ENCODE data around the gene TMUB1. TPM values are rescaled to one million over a fixed set of nuclear protein-coding genes. Genes with fewer than 3 reads are reported as not detected.

Gene TMUB1
- total and polyA plus RNA-seq, 10 donors: 27.1 to 73.4 (median 39.4) TPM

DNA sequence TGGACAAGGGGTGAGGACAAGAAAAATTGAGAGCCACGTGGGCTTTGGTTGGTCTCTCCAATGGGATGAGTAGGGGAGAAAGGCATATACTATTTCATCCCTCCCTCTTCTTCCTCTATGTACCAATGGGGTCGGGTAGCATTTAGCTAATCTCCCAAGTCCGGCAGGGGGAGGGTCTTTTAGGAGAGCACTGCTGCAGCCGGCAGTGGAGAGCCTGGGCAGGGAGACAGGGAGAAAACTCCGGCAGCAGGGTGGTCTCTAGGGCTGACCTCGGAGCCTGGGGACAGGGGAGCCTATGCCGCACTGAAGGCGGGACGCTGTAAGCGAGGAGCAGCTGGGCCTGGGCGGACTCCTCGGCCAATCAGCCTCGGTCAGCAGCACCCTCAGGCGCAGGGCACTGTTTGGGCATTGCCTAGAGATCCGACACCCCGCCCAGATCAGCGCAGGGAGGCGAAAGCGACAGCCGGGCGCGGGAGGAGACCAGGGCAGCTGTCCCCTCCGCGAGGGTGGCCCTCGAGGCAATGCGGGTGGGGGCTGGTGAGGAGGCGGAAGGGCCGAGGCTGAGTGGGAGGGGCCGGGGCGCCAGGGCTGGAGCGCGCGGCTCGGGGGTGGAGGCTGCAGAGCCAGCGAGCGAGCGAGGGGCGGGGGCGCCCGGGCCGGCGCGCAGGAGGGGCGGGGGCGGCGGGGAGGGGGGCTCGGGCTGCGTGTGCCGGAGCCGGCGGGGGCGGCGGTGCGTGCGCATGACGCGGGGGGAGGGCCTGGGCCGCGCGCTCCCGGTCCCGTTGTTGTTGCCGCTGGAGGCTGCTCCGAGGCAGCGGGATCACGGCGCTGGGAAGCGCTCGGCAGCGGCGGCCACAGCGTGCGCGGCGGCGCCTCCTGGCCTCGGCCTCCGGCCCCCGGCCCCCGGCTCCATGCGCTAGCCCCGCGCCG is 2.7 kb upstream of the TMUB1 start, which contains the start of gene AGAP3:
Gene AGAP3, plus strand, starts transcription at position 785 of the 930 bp plus-strand sequence. CDS start 267 bp downstream, outside the sequence.
- Histone ChIP-seq H3K36me3 (peaks cover 0 to 12% (median 0%) of the 10 kb centered on the region in 6 donors), H3K9me3 (no peaks in the 10 kb centered on the region), H3K4me1 (peaks cover 53 to 86% (median 76%) of the 10 kb centered on the region in 6 donors), H3K27me3 (replicated peaks in 1 of 7) (peaks cover 0 to 30% (median 0%) of the 10 kb centered on the region in 7 donors), H3K4me3 (peak within 1 kb of the TSS; percentile 65 to 94 (median 72)), H3K27ac (peak within 1 kb of the TSS; percentile 59 to 88 (median 86))
- DNase-seq: peak; percentile 95
- intact Hi-C loops (cut with DNase I; ENCODE audit: low total_unique reads): no loop called here
- TF ChIP-seq, protein P1, sequence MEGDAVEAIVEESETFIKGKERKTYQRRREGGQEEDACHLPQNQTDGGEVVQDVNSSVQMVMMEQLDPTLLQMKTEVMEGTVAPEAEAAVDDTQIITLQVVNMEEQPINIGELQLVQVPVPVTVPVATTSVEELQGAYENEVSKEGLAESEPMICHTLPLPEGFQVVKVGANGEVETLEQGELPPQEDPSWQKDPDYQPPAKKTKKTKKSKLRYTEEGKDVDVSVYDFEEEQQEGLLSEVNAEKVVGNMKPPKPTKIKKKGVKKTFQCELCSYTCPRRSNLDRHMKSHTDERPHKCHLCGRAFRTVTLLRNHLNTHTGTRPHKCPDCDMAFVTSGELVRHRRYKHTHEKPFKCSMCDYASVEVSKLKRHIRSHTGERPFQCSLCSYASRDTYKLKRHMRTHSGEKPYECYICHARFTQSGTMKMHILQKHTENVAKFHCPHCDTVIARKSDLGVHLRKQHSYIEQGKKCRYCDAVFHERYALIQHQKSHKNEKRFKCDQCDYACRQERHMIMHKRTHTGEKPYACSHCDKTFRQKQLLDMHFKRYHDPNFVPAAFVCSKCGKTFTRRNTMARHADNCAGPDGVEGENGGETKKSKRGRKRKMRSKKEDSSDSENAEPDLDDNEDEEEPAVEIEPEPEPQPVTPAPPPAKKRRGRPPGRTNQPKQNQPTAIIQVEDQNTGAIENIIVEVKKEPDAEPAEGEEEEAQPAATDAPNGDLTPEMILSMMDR (IDR thresholded peaks at IDR 0.05 in 8 of 11, conservative IDR thresholded peaks at IDR 0.05 in 3 of 11): no peak
- TF ChIP-seq POLR2AphosphoS5 (IDR thresholded peaks at IDR 0.05): peak; percentile 89 to 92 (median 90)
- TF ChIP-seq POLR2A (IDR thresholded peaks at IDR 0.05): peak in 2 of 3 donors; percentile 43 to 57
- WGBS, 5 donors: 0 to 3% (median 1%) methylated on average over 8 to 83 of the region's 84 CpGs

DNA sequence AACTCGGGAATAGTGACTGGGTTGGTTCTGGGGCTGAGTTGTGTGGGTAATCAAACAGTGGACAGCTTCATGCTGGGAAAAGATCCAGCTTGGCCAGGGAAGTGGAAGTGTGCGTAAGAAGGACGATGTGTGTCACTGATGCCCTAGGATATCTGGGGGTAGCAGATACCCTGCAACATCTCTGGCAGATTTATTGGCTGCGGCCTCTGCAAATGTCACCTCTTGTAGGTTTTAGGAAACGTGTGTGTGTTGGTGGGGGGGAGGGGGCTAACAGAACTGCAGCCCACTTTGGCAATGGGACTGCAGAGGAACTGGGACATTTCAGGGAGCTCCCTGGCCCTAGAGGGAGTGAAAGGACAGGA is 2.0 kb upstream of the TMUB1 start:
- DNase-seq: no peak

DNA sequence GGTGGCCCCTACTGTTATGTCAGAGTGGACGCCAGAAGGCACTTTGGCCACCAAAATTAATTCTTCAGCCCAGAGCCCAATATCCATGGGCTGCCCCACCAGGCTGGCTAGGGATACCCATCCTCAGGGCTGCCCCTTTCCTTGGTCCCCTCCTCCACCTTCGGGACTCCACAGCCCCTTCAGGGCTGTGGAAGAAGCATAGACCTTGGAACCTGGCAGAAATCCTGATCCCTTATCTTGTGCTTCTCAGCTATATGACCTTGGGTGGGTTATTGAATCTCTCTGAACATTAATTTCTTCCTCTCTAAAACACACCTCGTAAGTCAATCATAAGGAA is 499 bp upstream of the TMUB1 start:
- intact Hi-C loops (cut with DNase I; ENCODE audit: low total_unique reads): no loop called here
- Histone ChIP-seq H3K4me1 (peaks cover 55 to 86% (median 74%) of the 10 kb centered on the region in 6 donors), H3K36me3 (peaks cover 0 to 20% (median 0%) of the 10 kb centered on the region in 6 donors), H3K4me3 (peak overlapping the region in 7 of 8 donors; percentile 67 to 98 (median 77)), H3K27ac (peak overlapping the region in 6 of 8 donors; percentile 92 to 97 (median 94)), H3K27me3 (replicated peaks in 1 of 7) (peaks cover 0 to 30% (median 0%) of the 10 kb centered on the region in 7 donors), H3K9me3 (no peaks in the 10 kb centered on the region)
- 20 to 31% (median 25%) methylated on average over 3 of the region's 3 CpGs for WGBS, 5 donors
- TF ChIP-seq, protein P1 (IDR thresholded peaks at IDR 0.05 in 8 of 11, conservative IDR thresholded peaks at IDR 0.05 in 3 of 11): no peak
- TF ChIP-seq POLR2AphosphoS5 (IDR thresholded peaks at IDR 0.05) (no peak), POLR2A (IDR thresholded peaks at IDR 0.05) (no peak)
- no peak for DNase-seq

More for the DNA sequence above, 2.0 kb upstream of the TMUB1 start:
- Histone ChIP-seq H3K4me3 (peak overlapping the region in 2 of 8 donors; percentile 81 to 94), H3K9me3 (no peaks in the 10 kb centered on the region), H3K36me3 (peaks cover 0 to 12% (median 0%) of the 10 kb centered on the region in 6 donors), H3K4me1 (peaks cover 53 to 86% (median 75%) of the 10 kb centered on the region in 6 donors), H3K27ac (peak overlapping the region; percentile 59 to 88 (median 80)), H3K27me3 (replicated peaks in 1 of 7) (peaks cover 0 to 30% (median 0%) of the 10 kb centered on the region in 7 donors)
- TF ChIP-seq POLR2AphosphoS5 (IDR thresholded peaks at IDR 0.05): no peak
- TF ChIP-seq POLR2A (IDR thresholded peaks at IDR 0.05): no peak
- TF ChIP-seq, protein P1 (IDR thresholded peaks at IDR 0.05 in 8 of 11, conservative IDR thresholded peaks at IDR 0.05 in 3 of 11): no peak
- intact Hi-C loops (cut with DNase I; ENCODE audit: low total_unique reads): no loop called here
- WGBS, 5 donors: 44 to 55% (median 47%) methylated on average over 5 of the region's 5 CpGs

All from spleen (tissue), 11 donors.